Measurements from ENCODE around the gene IRF8.
A peak's percentile ranks its signal among the peaks of the same experiment; 100 is the strongest.
"Not testable (repeated sequence)": the region's sequence is repeated elsewhere in the genome, so short reads cannot be mapped to it uniquely, and the experiment has no call there.

The IRF8 gene

GRCh38 chr16:85898521-85899442 lies at the start of gene IRF8:
Gene IRF8 (plus strand): TSS chr16:85899162. CDS start chr16:85903016, 3,854 bp downstream.
- peak; percentile 34 to 35 for DNase-seq (ENCODE audit: low spot score in 2 of 2)
- ATAC-seq (replicated peaks; ENCODE audit: extremely low read depth, poor library complexity, severe bottlenecking): peak; percentile 53
- peaks cover 27% of the 10 kb centered on the region for H3K27me3 Mint-ChIP-seq
- peaks cover 18% of the 10 kb centered on the region for H3K36me3 Mint-ChIP-seq (ENCODE audit: insufficient read depth)
- H3K27ac Mint-ChIP-seq (ENCODE audit: low read depth): no peak within 1 kb of the TSS
- H3K4me3 Mint-ChIP-seq: peak within 1 kb of the TSS; percentile 77
- peaks cover 33% of the 10 kb centered on the region for H3K4me1 Mint-ChIP-seq
- no peaks in the 10 kb centered on the region for H3K9me3 Mint-ChIP-seq

GRCh38 chr16:85849388-85849787 lies 49.6 kb upstream of the IRF8 start:
- H3K4me1 Mint-ChIP-seq: peaks cover 7% of the 10 kb centered on the region
- no peak overlapping the region for H3K4me3 Mint-ChIP-seq
- H3K36me3 Mint-ChIP-seq (ENCODE audit: insufficient read depth): no peaks in the 10 kb centered on the region
- H3K27ac Mint-ChIP-seq (ENCODE audit: low read depth): no peak overlapping the region
- ATAC-seq (replicated peaks; ENCODE audit: extremely low read depth, poor library complexity, severe bottlenecking) (no peak), DNase-seq (ENCODE audit: low spot score in 2 of 2) (no peak)
- H3K27me3 Mint-ChIP-seq: peaks cover 32% of the 10 kb centered on the region
- H3K9me3 Mint-ChIP-seq: no peaks in the 10 kb centered on the region

- ATAC-seq (replicated peaks; ENCODE audit: extremely low read depth, poor library complexity, severe bottlenecking): no peak
- no peaks in the 10 kb centered on the region for H3K4me1 Mint-ChIP-seq
- H3K9me3 Mint-ChIP-seq: no peaks in the 10 kb centered on the region
- no peak overlapping the region for H3K4me3 Mint-ChIP-seq
- H3K27me3 Mint-ChIP-seq: peaks cover 22% of the 10 kb centered on the region
- no peak for DNase-seq (ENCODE audit: low spot score in 2 of 2)
- no peaks in the 10 kb centered on the region for H3K36me3 Mint-ChIP-seq (ENCODE audit: insufficient read depth)
- H3K27ac Mint-ChIP-seq (ENCODE audit: low read depth): no peak overlapping the region
Measured at GRCh38 chr16:85850344-85850880, 48.5 kb upstream of the IRF8 start.

GRCh38 chr16:85851034-85851785 lies 47.8 kb upstream of the IRF8 start:
- H3K27ac Mint-ChIP-seq (ENCODE audit: low read depth): no peak overlapping the region

GRCh38 chr16:85853547-85854545 lies 45.1 kb upstream of the IRF8 start:
- no peak overlapping the region for H3K27ac Mint-ChIP-seq (ENCODE audit: low read depth)
- H3K27me3 Mint-ChIP-seq: no peaks in the 10 kb centered on the region
- no peaks in the 10 kb centered on the region for H3K4me1 Mint-ChIP-seq
- DNase-seq (ENCODE audit: low spot score in 2 of 2) (no peak), ATAC-seq (replicated peaks; ENCODE audit: extremely low read depth, poor library complexity, severe bottlenecking) (no peak)
- H3K4me3 Mint-ChIP-seq: no peak overlapping the region
- no peaks in the 10 kb centered on the region for H3K9me3 Mint-ChIP-seq
- peaks cover 2% of the 10 kb centered on the region for H3K36me3 Mint-ChIP-seq (ENCODE audit: insufficient read depth)

More at GRCh38 chr16:85851034-85851785, 47.8 kb upstream of the IRF8 start:
- Mint-ChIP-seq H3K9me3 (no peaks in the 10 kb centered on the region), H3K4me3 (no peak overlapping the region), H3K36me3 (ENCODE audit: insufficient read depth) (peaks cover 2% of the 10 kb centered on the region), H3K4me1 (no peaks in the 10 kb centered on the region), H3K27me3 (peaks cover 21% of the 10 kb centered on the region)
- DNase-seq (ENCODE audit: low spot score in 2 of 2) (no peak), ATAC-seq (replicated peaks; ENCODE audit: extremely low read depth, poor library complexity, severe bottlenecking) (no peak)

GRCh38 chr16:85854935-85855334 lies 44.0 kb upstream of the IRF8 start:
- peaks cover 2% of the 10 kb centered on the region for H3K36me3 Mint-ChIP-seq (ENCODE audit: insufficient read depth)
- no peak overlapping the region for H3K4me3 Mint-ChIP-seq
- H3K27me3 Mint-ChIP-seq: no peaks in the 10 kb centered on the region
- no peaks in the 10 kb centered on the region for H3K9me3 Mint-ChIP-seq
- H3K27ac Mint-ChIP-seq (ENCODE audit: low read depth): no peak overlapping the region
- H3K4me1 Mint-ChIP-seq: no peaks in the 10 kb centered on the region
- ATAC-seq (replicated peaks; ENCODE audit: extremely low read depth, poor library complexity, severe bottlenecking): no peak
- DNase-seq (ENCODE audit: low spot score in 2 of 2): no peak

GRCh38 chr16:85856079-85856478 lies 42.9 kb upstream of the IRF8 start:
- peaks cover 2% of the 10 kb centered on the region for H3K36me3 Mint-ChIP-seq (ENCODE audit: insufficient read depth)
- DNase-seq (ENCODE audit: low spot score in 2 of 2): no peak
- H3K4me1 Mint-ChIP-seq: no peaks in the 10 kb centered on the region
- no peaks in the 10 kb centered on the region for H3K27me3 Mint-ChIP-seq
- no peak overlapping the region for H3K4me3 Mint-ChIP-seq
- H3K27ac Mint-ChIP-seq (ENCODE audit: low read depth): no peak overlapping the region
- no peaks in the 10 kb centered on the region for H3K9me3 Mint-ChIP-seq
- ATAC-seq (replicated peaks; ENCODE audit: extremely low read depth, poor library complexity, severe bottlenecking): no peak

- Mint-ChIP-seq H3K27me3 (no peaks in the 10 kb centered on the region), H3K27ac (ENCODE audit: low read depth) (no peak overlapping the region), H3K4me1 (no peaks in the 10 kb centered on the region), H3K4me3 (no peak overlapping the region), H3K9me3 (no peaks in the 10 kb centered on the region), H3K36me3 (ENCODE audit: insufficient read depth) (peaks cover 2% of the 10 kb centered on the region)
- ATAC-seq (replicated peaks; ENCODE audit: extremely low read depth, poor library complexity, severe bottlenecking) (no peak), DNase-seq (ENCODE audit: low spot score in 2 of 2) (no peak)
Measured at GRCh38 chr16:85856585-85856984, 42.4 kb upstream of the IRF8 start.

GRCh38 chr16:85857406-85857805 lies 41.6 kb upstream of the IRF8 start:
- no peak overlapping the region for H3K4me3 Mint-ChIP-seq
- no peaks in the 10 kb centered on the region for H3K9me3 Mint-ChIP-seq
- no peak for ATAC-seq (replicated peaks; ENCODE audit: extremely low read depth, poor library complexity, severe bottlenecking)
- no peak for DNase-seq (ENCODE audit: low spot score in 2 of 2)
- peaks cover 2% of the 10 kb centered on the region for H3K36me3 Mint-ChIP-seq (ENCODE audit: insufficient read depth)
- H3K27me3 Mint-ChIP-seq: no peaks in the 10 kb centered on the region
- no peak overlapping the region for H3K27ac Mint-ChIP-seq (ENCODE audit: low read depth)
- no peaks in the 10 kb centered on the region for H3K4me1 Mint-ChIP-seq

GRCh38 chr16:85858571-85858970 lies 40.4 kb upstream of the IRF8 start:
- not testable (repeated sequence) for H3K36me3 Mint-ChIP-seq (ENCODE audit: insufficient read depth); H3K27ac Mint-ChIP-seq (ENCODE audit: low read depth); DNase-seq (ENCODE audit: low spot score in 2 of 2); H3K9me3 Mint-ChIP-seq; ATAC-seq (replicated peaks; ENCODE audit: extremely low read depth, poor library complexity, severe bottlenecking); H3K27me3 Mint-ChIP-seq; H3K4me3 Mint-ChIP-seq; H3K4me1 Mint-ChIP-seq

- no peak for DNase-seq (ENCODE audit: low spot score in 2 of 2)
- H3K27ac Mint-ChIP-seq (ENCODE audit: low read depth): no peak overlapping the region
- H3K4me1 Mint-ChIP-seq: no peaks in the 10 kb centered on the region
- peaks cover 2% of the 10 kb centered on the region for H3K36me3 Mint-ChIP-seq (ENCODE audit: insufficient read depth)
- H3K27me3 Mint-ChIP-seq: no peaks in the 10 kb centered on the region
- H3K9me3 Mint-ChIP-seq: no peaks in the 10 kb centered on the region
- no peak for ATAC-seq (replicated peaks; ENCODE audit: extremely low read depth, poor library complexity, severe bottlenecking)
- no peak overlapping the region for H3K4me3 Mint-ChIP-seq
Measured at GRCh38 chr16:85858984-85859817, 39.8 kb upstream of the IRF8 start.

Measured in central memory CD8-positive, alpha-beta T cell (primary cell).